ENCODE results near the gene ALCAM.

GRCh38 chr3:105466072-105466471 is 99.4 kb downstream of the ALCAM start:
- TF ChIP-seq CTCF (IDR thresholded peaks at IDR 0.05) (no peak), EZH2 (IDR thresholded peaks at IDR 0.05; ENCODE audit: borderline replicate concordance, insufficient read depth, low read depth, low read length, poor library complexity, severe bottlenecking) (no peak)

Measured in B cell (primary cell).